Subcutaneous adipose tissue (tissue), 4 donors: Measurements from ENCODE around the gene PAX2. TPM values are rescaled to one million over a fixed set of nuclear protein-coding genes. Genes with fewer than 3 reads are reported as not detected.

ENCODE experiments used
- total RNA-seq, 4 donors: library from RNA; depleted of rRNA; stranded (reverse); fragments of >200 nt; gene quantifications; one replicate each; pipeline ENCODE4 v1.1.0, GENCODE V29; 2016
- TF ChIP-seq, protein P1 (sequence below): fragments of 450-650 bp; IDR thresholded peaks from one replicate; pipeline ENCODE4 v1.5.1; 2016; ENCODE audit warnings: low read depth, mild to moderate bottlenecking, control low read depth, antibody characterized with exemption, moderate library complexity

PAX2 gene
- total RNA-seq, 4 donors from 2014 or later, result not detected

DNA sequence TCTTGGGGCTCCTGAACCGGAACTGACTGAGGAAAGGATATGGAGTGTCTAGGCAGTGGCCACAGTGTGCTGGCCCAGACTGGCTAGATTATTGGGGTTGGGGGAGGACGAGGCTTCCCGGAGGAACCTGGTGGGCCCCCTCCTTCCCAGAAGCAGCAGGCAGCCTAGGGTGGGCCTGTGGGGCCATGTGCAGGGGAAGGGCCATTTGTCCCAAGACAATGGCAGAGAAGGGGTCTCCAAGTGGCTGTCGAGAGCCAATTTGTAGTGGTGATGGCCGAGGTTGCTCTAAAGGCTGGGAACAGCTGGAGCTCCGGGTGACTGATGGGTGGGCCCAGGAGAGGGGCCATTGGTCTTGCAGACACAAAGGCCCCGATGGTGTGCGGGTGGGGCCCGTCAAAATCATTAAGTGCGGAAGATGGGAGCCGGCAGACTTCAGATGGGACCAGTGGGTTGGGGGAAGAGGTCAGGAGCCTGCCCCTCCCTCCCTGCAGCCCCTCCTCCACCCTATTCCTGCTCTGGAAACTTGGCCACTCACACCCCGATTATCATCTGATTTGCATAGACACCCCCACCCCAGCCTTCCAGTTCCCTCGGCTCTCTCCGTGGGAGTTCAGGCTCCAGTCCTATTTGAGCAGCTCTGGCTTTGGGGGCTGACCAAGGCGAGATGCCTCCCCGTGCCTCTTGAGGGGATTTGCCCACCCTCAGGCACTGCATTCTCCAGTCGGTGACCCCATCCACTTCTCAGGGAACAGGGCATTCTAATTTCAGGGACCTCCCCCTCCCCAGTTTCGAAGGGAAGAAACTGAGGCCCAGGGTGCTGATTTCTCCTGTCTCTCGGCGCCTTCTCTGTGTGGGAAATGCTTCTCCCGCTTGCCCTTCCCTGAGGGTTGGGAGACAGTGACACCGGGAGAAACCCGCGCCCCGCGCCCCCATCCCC lies 36.0 kb upstream of the PAX2 start:
- TF ChIP-seq, protein P1, sequence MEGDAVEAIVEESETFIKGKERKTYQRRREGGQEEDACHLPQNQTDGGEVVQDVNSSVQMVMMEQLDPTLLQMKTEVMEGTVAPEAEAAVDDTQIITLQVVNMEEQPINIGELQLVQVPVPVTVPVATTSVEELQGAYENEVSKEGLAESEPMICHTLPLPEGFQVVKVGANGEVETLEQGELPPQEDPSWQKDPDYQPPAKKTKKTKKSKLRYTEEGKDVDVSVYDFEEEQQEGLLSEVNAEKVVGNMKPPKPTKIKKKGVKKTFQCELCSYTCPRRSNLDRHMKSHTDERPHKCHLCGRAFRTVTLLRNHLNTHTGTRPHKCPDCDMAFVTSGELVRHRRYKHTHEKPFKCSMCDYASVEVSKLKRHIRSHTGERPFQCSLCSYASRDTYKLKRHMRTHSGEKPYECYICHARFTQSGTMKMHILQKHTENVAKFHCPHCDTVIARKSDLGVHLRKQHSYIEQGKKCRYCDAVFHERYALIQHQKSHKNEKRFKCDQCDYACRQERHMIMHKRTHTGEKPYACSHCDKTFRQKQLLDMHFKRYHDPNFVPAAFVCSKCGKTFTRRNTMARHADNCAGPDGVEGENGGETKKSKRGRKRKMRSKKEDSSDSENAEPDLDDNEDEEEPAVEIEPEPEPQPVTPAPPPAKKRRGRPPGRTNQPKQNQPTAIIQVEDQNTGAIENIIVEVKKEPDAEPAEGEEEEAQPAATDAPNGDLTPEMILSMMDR, result no peak

GRCh38 chr10:100710151-100710871 lies 35.1 kb upstream of the PAX2 start:
- TF ChIP-seq, protein P1, result no peak

DNA sequence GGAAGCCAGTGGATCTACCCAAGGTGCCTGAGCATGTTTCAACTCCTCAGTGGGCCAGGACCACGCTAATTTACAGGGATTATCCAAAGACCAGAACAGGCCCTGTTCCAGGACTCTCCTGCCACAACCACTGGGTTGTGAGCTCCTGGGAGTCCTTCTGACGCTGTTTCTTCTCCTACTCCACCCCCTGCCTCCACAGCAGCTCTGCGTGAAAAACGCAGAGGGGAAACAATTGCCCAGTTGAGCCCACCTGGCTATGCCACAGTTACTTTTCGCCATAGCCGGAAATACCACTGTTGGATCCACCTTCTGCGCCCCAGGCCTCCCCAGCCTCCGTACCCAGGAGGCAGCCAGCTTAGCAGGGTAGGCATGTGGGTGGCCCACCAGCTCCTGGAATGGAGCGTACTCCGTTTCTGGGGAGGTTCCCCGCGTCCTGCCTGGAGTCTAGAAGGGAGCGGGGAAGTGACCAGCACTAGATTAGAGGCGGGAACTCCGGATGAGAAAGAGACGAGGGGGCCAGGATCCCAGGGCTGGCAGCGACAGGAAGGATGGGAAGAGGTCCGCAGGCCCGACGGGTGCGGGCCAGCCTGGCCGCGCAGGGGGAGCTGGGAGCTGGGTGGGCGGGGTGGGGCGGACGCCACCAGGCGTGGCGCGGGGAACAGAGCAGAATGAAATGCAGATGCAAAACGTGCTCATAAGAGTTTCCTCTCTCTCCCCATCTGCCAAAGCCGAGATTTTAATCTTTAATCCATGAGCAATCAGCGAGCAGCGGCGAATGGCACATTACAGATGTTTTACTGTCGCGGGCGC lies 32.1 kb upstream of the PAX2 start:
- TF ChIP-seq, protein P1, result no peak

- TF ChIP-seq, protein P1, result no peak
These were observed 31.4 kb upstream of the PAX2 start for GRCh38 chr10:100713859-100714565.

DNA sequence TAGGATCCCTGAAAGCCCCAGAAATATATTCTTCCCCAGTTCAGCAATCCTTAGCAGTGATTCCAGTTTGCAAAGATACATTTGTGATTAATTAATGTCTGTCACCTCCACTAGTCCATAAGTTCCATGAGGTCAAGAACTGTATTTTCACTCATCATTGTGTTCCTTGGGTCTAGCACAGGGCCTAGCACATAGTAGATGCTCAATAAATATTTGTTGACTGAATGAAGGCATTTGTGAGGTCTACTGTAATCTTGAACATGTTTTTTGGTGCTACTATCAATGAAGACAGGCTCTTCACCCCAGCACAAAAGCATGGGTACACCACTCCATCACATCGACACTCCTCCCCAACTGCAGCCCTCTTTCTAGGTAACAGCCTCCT lies 30.8 kb upstream of the PAX2 start:
- TF ChIP-seq, protein P1, result no peak

GRCh38 chr10:100715101-100715444 lies 30.3 kb upstream of the PAX2 start:
- TF ChIP-seq, protein P1, result no peak
